Measurements from ENCODE around the gene PRPF40B. TPM values are rescaled to one million over a fixed set of nuclear protein-coding genes. Genes with fewer than 3 reads are reported as not detected.

PRPF40B gene
- total and polyA plus RNA-seq, 9 of the 15 experiments (the other 6 are each of a cell fraction or from before 2014, with no cell fraction given), result 0.55 to 10.6 (median 4.8) TPM

DNA sequence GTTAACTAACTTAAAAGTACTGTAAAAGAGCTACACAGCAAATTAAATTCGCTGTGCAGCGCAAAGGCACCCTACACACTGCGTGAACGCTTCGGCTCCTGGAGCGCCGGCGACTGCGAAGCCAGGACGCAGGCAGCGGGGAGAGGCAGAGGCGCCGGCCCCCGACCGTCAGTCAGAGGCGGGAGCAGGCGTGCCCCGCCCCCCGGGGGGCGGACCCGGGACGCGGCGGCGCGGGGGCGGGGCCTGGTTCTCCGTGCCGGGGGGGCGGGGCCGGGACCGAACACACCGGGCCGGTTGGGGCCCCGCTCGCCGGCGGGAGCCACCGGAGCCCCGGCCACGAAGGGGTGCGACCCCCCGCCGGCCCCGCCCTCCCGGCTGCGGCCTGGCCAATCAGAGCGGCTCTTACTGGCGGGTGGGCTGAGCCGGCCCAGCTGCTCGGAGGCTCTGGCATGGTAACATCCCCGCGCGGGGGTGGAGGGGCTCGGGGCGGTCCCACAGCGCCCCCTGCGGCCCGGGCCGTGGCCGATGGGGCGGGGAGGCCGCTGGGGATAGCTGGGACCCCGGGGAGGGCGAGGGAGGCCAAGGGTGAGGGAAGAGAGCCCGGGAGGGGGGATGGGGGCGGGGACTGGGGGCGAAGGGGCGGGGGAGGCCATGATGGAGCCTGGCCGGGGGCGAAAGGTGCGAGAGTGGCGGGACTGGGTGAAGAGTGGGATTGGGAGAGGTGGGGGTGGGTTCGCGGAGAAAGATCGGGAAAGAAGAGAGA lies at the start of gene PRPF40B (continued):
- TF ChIP-seq GTF3C2 (IDR thresholded peaks at IDR 0.05; ENCODE audit: borderline replicate concordance, extremely low read depth, insufficient read length) (no peak), MCM3 (IDR thresholded peaks at IDR 0.05) (no peak), ZNF57 (CRISPR knock-in tag; IDR thresholded peaks at IDR 0.05) (no peak), MED1 (CRISPR knock-in tag; IDR thresholded peaks at IDR 0.05; ENCODE audit: borderline replicate concordance) (no peak), CHD4 (IDR thresholded peaks at IDR 0.05; ENCODE audit: insufficient read depth, insufficient replicate concordance, low read depth, low read length, poor library complexity, severe bottlenecking) (no peak), DLX4 (CRISPR knock-in tag; IDR thresholded peaks at IDR 0.05) (no peak), ZNF696 (CRISPR knock-in tag; conservative IDR thresholded peaks at IDR 0.05) (no peak)
- TF ChIP-seq, protein P1, sequence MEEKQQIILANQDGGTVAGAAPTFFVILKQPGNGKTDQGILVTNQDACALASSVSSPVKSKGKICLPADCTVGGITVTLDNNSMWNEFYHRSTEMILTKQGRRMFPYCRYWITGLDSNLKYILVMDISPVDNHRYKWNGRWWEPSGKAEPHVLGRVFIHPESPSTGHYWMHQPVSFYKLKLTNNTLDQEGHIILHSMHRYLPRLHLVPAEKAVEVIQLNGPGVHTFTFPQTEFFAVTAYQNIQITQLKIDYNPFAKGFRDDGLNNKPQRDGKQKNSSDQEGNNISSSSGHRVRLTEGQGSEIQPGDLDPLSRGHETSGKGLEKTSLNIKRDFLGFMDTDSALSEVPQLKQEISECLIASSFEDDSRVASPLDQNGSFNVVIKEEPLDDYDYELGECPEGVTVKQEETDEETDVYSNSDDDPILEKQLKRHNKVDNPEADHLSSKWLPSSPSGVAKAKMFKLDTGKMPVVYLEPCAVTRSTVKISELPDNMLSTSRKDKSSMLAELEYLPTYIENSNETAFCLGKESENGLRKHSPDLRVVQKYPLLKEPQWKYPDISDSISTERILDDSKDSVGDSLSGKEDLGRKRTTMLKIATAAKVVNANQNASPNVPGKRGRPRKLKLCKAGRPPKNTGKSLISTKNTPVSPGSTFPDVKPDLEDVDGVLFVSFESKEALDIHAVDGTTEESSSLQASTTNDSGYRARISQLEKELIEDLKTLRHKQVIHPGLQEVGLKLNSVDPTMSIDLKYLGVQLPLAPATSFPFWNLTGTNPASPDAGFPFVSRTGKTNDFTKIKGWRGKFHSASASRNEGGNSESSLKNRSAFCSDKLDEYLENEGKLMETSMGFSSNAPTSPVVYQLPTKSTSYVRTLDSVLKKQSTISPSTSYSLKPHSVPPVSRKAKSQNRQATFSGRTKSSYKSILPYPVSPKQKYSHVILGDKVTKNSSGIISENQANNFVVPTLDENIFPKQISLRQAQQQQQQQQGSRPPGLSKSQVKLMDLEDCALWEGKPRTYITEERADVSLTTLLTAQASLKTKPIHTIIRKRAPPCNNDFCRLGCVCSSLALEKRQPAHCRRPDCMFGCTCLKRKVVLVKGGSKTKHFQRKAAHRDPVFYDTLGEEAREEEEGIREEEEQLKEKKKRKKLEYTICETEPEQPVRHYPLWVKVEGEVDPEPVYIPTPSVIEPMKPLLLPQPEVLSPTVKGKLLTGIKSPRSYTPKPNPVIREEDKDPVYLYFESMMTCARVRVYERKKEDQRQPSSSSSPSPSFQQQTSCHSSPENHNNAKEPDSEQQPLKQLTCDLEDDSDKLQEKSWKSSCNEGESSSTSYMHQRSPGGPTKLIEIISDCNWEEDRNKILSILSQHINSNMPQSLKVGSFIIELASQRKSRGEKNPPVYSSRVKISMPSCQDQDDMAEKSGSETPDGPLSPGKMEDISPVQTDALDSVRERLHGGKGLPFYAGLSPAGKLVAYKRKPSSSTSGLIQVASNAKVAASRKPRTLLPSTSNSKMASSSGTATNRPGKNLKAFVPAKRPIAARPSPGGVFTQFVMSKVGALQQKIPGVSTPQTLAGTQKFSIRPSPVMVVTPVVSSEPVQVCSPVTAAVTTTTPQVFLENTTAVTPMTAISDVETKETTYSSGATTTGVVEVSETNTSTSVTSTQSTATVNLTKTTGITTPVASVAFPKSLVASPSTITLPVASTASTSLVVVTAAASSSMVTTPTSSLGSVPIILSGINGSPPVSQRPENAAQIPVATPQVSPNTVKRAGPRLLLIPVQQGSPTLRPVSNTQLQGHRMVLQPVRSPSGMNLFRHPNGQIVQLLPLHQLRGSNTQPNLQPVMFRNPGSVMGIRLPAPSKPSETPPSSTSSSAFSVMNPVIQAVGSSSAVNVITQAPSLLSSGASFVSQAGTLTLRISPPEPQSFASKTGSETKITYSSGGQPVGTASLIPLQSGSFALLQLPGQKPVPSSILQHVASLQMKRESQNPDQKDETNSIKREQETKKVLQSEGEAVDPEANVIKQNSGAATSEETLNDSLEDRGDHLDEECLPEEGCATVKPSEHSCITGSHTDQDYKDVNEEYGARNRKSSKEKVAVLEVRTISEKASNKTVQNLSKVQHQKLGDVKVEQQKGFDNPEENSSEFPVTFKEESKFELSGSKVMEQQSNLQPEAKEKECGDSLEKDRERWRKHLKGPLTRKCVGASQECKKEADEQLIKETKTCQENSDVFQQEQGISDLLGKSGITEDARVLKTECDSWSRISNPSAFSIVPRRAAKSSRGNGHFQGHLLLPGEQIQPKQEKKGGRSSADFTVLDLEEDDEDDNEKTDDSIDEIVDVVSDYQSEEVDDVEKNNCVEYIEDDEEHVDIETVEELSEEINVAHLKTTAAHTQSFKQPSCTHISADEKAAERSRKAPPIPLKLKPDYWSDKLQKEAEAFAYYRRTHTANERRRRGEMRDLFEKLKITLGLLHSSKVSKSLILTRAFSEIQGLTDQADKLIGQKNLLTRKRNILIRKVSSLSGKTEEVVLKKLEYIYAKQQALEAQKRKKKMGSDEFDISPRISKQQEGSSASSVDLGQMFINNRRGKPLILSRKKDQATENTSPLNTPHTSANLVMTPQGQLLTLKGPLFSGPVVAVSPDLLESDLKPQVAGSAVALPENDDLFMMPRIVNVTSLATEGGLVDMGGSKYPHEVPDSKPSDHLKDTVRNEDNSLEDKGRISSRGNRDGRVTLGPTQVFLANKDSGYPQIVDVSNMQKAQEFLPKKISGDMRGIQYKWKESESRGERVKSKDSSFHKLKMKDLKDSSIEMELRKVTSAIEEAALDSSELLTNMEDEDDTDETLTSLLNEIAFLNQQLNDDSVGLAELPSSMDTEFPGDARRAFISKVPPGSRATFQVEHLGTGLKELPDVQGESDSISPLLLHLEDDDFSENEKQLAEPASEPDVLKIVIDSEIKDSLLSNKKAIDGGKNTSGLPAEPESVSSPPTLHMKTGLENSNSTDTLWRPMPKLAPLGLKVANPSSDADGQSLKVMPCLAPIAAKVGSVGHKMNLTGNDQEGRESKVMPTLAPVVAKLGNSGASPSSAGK (IDR thresholded peaks at IDR 0.05), result peak; percentile 76; the same call in 1 of the 2 replicates

Data from K562 (cell line).